Measurements from ENCODE around the gene CGB8. TPM values are rescaled to one million over a fixed set of nuclear protein-coding genes. Genes with fewer than 3 reads are reported as not detected.
"Not testable (repeated sequence)": the region's sequence is repeated elsewhere in the genome, so short reads cannot be mapped to it uniquely, and the experiment has no call there.

The CGB8 gene
- total RNA-seq, 1 donor from 2014 or later = not detected

GRCh38 chr19:49022116-49022515 is 26.8 kb downstream of the CGB8 start:
- no peaks in the 10 kb centered on the region for H3K9me3 Mint-ChIP-seq (ENCODE audit: unreplicated experiment)
- H3K27me3 Mint-ChIP-seq (ENCODE audit: unreplicated experiment) = peaks cover 4% of the 10 kb centered on the region
- DNase-seq (ENCODE audit: extremely low spot score, unreplicated experiment) = no peak
- no peak overlapping the region for H3K4me3 Mint-ChIP-seq (ENCODE audit: unreplicated experiment)
- no peak overlapping the region for H3K27ac Mint-ChIP-seq (ENCODE audit: unreplicated experiment)
- H3K36me3 Mint-ChIP-seq (ENCODE audit: unreplicated experiment) = no peaks in the 10 kb centered on the region
- H3K4me1 Mint-ChIP-seq (ENCODE audit: unreplicated experiment) = peaks cover 18% of the 10 kb centered on the region
- no peak for TF ChIP-seq CTCF (IDR thresholded peaks at IDR 0.05)

- H3K4me1 Mint-ChIP-seq (ENCODE audit: unreplicated experiment) = peaks cover 18% of the 10 kb centered on the region
- H3K27ac Mint-ChIP-seq (ENCODE audit: unreplicated experiment) = peak overlapping the region; percentile 12
- no peaks in the 10 kb centered on the region for H3K36me3 Mint-ChIP-seq (ENCODE audit: unreplicated experiment)
- H3K9me3 Mint-ChIP-seq (ENCODE audit: unreplicated experiment) = no peaks in the 10 kb centered on the region
- no peak for TF ChIP-seq CTCF (IDR thresholded peaks at IDR 0.05)
- peaks cover 4% of the 10 kb centered on the region for H3K27me3 Mint-ChIP-seq (ENCODE audit: unreplicated experiment)
- no peak overlapping the region for H3K4me3 Mint-ChIP-seq (ENCODE audit: unreplicated experiment)
- DNase-seq (ENCODE audit: extremely low spot score, unreplicated experiment) = no peak
These were observed 27.7 kb downstream of the CGB8 start for GRCh38 chr19:49020931-49021895.

- H3K27ac Mint-ChIP-seq (ENCODE audit: unreplicated experiment) = no peak overlapping the region
- H3K36me3 Mint-ChIP-seq (ENCODE audit: unreplicated experiment) = peaks cover 6% of the 10 kb centered on the region
- no peaks in the 10 kb centered on the region for H3K9me3 Mint-ChIP-seq (ENCODE audit: unreplicated experiment)
- TF ChIP-seq CTCF (IDR thresholded peaks at IDR 0.05) = no peak
- peaks cover 4% of the 10 kb centered on the region for H3K27me3 Mint-ChIP-seq (ENCODE audit: unreplicated experiment)
- H3K4me3 Mint-ChIP-seq (ENCODE audit: unreplicated experiment) = no peak overlapping the region
- H3K4me1 Mint-ChIP-seq (ENCODE audit: unreplicated experiment) = peaks cover 13% of the 10 kb centered on the region
- DNase-seq (ENCODE audit: extremely low spot score, unreplicated experiment) = no peak
These were observed 28.6 kb downstream of the CGB8 start for GRCh38 chr19:49020342-49020741.

- H3K27me3 Mint-ChIP-seq (ENCODE audit: unreplicated experiment) = peaks cover 4% of the 10 kb centered on the region
- peak; percentile 10 for TF ChIP-seq CTCF (IDR thresholded peaks at IDR 0.05)
- peak overlapping the region; percentile 29 for H3K4me3 Mint-ChIP-seq (ENCODE audit: unreplicated experiment)
- H3K27ac Mint-ChIP-seq (ENCODE audit: unreplicated experiment) = no peak overlapping the region
- H3K9me3 Mint-ChIP-seq (ENCODE audit: unreplicated experiment) = no peaks in the 10 kb centered on the region
- DNase-seq (ENCODE audit: extremely low spot score, unreplicated experiment) = no peak
- H3K36me3 Mint-ChIP-seq (ENCODE audit: unreplicated experiment) = peaks cover 7% of the 10 kb centered on the region
- peaks cover 13% of the 10 kb centered on the region for H3K4me1 Mint-ChIP-seq (ENCODE audit: unreplicated experiment)
These were observed 29.5 kb downstream of the CGB8 start for GRCh38 chr19:49019242-49019932.

- peaks cover 12% of the 10 kb centered on the region for H3K36me3 Mint-ChIP-seq (ENCODE audit: unreplicated experiment)
- H3K4me1 Mint-ChIP-seq (ENCODE audit: unreplicated experiment) = peaks cover 13% of the 10 kb centered on the region
- peak overlapping the region; percentile 65 for H3K4me3 Mint-ChIP-seq (ENCODE audit: unreplicated experiment)
- not testable (repeated sequence) for H3K27me3 Mint-ChIP-seq (ENCODE audit: unreplicated experiment); H3K9me3 Mint-ChIP-seq (ENCODE audit: unreplicated experiment); H3K27ac Mint-ChIP-seq (ENCODE audit: unreplicated experiment); DNase-seq (ENCODE audit: extremely low spot score, unreplicated experiment)
These were observed 30.3 kb downstream of the CGB8 start for GRCh38 chr19:49018388-49019241.
